Tracheal epithelial cell (primary cell): Measurements from ENCODE around the gene GGA2. TPM values are rescaled to one million over a fixed set of nuclear protein-coding genes. Genes with fewer than 3 reads are reported as not detected.

ENCODE experiments used
- total RNA-seq: library from RNA; depleted of rRNA; stranded (reverse); fragments of >200 nt; gene quantifications from 2 replicates; pipeline ENCODE4 v1.2.1, GENCODE V29; 2014

Gene GGA2
- 9.2 and 19.5 TPM in 2 replicates for total RNA-seq

GRCh38 chr16:23510164-23510914 is at the start of gene GGA2:
TSS of gene GGA2 (minus strand) at chr16:23510494. CDS start at chr16:23510411, 83 bp downstream.

GRCh38 chr16:23556881-23557778 is 46.8 kb upstream of the GGA2 start, which contains the start of the genes EARS2 and UBFD1:
TSS of gene EARS2 (minus strand) at chr16:23557350. CDS start at chr16:23557343, 7 bp downstream.
TSS of gene UBFD1 (plus strand) at chr16:23557727. CDS start at chr16:23557743, 16 bp downstream.

GRCh38 chr16:23452572-23453337 is 57.5 kb downstream of the GGA2 start, which contains the start of gene COG7:
TSS of gene COG7 (minus strand) at chr16:23453189. CDS start at chr16:23452994, 195 bp downstream.

Other genes starting within 250 kb of the GGA2 start
- 0.48 and 1.5 TPM in 2 replicates for gene SCNN1B, start 208.2 kb downstream of the GGA2 start, total RNA-seq
- gene COG7, start 57.3 kb downstream of the GGA2 start, total RNA-seq, result 8.7 and 9.6 TPM in 2 replicates
- 62.4 and 89.5 TPM in 2 replicates for gene EARS2, start 46.9 kb upstream of the GGA2 start, total RNA-seq
- gene UBFD1, start 47.2 kb upstream of the GGA2 start, total RNA-seq, result 54.6 and 76.4 TPM in 2 replicates
- 77.8 and 91.6 TPM in 2 replicates for gene NDUFAB1, start 85.8 kb upstream of the GGA2 start, total RNA-seq
- 8.9 and 14.3 TPM in 2 replicates for gene PALB2, start 130.8 kb upstream of the GGA2 start, total RNA-seq
- gene DCTN5, start 131.0 kb upstream of the GGA2 start, total RNA-seq, result 33.0 and 48.7 TPM in 2 replicates
- gene PLK1, start 168.4 kb upstream of the GGA2 start, total RNA-seq, result 1.9 and 6.0 TPM in 2 replicates
- gene ERN2, start 202.7 kb upstream of the GGA2 start, total RNA-seq, result 0.21 and 0.48 TPM in 2 replicates
- gene CHP2, start 244.5 kb upstream of the GGA2 start, total RNA-seq, result 0.24 and 1.3 TPM in 2 replicates